Stimulated activated CD8-positive, alpha-beta memory T cell treated with anti-CD3 and anti-CD28 coated beads, Interleukin-7, amount 100 ng/mL, for 48 hours (primary cell): ENCODE data around the gene ATOSA.

Experiments used
- DNase-seq, 2 donors: peaks; one replicate each; pipeline ENCODE4 v3.0.0-alpha.2; 2020; ENCODE audit warnings: low read depth in 1 of 2; ENCODE audit errors: extremely low read depth in 1 of 2

Gene ATOSA

DNA sequence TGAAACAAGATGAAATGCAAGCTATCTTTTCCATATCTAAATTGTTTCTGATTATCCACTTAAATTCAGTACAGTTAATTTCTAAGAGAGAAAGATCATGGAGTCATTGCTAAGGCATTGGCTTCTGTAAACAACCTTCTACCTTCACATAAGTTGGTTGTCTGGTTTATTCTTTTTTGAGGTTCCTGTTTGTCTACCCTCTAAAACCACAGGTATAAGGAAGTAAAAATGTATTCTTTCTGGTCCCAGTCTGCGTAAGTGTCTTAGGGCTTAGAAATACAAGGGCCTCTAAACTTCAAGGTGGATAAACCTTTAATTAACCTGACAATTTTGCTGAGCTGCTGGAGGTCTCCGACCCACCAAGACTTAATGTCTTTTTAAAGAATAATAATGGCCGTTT, 3.6 kb upstream of the ATOSA start:
- DNase-seq, result no peak

DNA sequence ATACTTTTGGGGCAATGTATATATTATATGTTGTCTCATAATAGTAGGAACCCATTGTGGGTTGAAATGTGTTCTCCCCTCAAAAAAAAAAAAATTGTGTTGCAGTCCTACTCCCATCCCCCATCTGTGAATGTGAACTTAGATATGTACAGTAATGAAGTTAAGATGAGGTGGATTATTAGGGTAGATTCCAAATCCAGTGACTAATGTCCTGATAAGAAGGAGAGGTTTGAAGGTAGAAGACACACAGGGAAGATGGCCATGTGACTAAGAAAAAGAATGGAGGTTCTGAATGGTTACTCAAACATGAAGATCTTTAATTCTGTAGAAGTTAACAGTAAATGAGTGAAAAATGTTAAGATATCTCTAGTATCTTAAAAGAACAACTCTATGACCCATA, 3.0 kb upstream of the ATOSA start:
- no peak for DNase-seq

DNA sequence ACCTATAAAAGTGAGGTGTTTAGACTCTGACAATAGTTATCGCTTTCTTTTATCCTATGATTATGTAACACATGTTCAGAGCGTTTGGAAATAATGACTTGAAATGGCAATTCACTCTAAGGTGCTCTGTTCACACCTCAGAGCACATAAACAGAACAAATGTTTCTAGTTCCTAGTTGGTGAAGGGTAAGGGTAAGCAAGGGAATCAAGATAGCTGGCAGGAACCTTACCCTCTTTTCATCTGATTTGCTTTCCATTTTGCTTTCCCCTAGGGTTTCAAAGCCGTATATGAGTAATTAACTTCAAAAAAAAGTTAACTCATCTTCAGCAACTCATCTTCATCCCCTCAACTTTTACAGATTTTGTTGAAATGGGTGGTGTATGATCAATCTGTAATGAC, 2.3 kb upstream of the ATOSA start:
- DNase-seq, result no peak

DNA sequence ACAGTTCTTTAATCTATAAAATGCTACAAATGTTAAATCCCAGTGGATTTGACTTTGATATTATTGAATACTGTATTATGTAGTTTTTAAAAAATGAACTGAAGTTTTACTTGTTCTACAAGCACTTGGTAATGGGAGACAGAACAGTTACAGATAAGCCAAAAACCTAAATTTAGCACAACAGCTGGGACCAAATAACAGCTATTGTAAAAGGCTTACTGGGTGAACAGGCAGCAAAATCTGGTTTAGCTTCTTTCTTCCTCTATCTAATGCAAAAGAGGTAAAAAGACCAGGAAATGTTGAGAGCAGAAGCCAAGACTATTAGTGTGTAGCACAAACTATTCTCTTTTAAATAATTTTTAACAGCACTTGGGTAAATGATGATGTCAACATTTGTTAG, 1.6 kb upstream of the ATOSA start:
- DNase-seq, result no peak

DNA sequence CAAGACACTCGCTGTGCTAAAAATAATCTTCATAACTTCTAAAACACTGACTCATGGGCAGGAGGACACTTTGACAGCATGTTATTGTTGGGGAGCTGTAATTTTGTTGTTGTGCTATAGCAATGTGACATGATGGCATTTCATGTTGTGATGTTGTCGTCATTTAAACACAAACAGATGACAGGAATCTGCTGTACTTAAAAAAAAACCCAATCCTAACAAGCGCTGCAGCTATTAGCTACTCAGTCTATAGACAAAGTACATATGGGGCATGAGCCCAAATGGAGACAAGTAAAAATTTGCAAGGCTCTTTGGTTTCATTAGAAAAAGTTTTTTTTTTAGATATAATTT, 828 bp upstream of the ATOSA start:
- DNase-seq, result no peak

DNA sequence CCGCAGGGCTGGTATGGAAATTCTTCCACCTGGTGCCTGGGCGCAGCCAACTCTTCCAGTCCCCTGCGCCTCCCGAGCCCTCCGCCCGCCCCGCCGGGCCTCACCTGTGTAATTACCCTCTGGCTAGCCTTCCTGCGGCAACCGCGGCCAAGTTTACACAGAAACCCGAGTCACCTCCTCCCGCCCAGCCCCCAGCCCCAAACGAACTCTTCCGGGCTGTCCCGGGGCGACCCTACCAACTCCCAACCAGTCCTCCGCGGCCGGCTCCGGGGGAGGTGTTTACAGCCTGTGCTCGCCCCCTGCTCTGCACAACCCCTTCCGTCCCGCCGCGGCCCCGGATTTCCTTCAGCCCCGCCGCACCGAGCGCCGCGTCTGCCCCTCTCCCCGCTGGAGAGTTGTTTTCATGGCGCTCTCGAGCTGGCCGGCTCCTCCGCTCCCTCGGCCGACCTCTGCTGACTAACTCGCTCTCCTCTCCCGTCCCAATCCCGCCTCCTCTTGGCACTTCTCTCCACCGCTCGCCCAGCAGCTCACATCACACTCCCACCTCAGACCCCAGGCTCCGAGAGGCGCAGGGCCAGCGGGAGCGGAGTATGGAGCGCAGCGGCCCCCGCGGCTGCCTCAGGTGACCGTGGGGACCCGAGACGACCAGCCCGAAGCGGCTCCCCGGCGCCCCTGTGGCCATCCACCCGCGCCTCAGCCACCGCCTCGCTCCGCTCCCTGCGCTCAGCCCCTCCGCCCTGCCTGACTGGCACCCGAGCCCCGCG, 538 bp downstream of the ATOSA start:
- peak; percentile 20 to 25 for DNase-seq

DNA sequence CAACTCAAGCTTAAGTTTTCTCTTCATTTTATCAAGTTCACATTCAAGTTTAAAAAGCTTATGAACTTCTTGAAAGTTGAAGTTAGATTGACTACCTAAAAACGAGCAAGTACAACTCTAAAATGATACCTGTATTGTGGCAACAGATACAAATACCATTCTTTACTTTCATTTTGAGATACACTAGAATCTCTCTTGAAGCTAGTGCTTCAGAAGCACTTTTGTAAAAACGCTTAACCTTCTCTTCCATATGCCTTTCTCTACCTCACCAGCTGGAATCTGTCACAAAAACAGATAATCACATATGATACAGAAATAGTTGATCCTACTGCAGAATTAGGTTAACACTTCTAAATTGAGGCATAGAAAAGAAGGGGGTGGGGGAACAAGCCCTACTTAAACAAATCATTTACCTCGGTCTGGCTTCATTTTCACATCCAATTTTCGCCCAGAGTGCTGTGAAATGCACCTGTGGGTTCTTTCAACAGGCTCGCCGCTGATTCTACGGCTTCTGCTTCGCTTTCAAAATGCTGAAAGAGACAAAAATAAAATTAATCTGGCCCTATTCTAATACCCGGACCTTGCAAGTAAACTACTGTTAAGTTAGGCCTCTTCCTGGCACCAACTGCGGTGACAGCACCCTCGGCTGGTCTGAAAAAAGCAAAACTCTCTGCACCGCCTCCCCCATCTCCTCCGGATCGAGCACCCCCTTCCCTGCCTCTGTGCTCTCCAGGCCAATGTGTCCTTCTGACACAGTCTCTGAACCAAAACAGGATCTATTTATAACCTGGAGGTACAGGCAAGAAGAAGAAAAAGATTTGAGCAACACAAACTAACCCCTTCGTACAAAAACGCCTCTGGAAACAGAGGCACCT, 1.4 kb downstream of the ATOSA start:
- DNase-seq, result peak; percentile 19 to 49

DNA sequence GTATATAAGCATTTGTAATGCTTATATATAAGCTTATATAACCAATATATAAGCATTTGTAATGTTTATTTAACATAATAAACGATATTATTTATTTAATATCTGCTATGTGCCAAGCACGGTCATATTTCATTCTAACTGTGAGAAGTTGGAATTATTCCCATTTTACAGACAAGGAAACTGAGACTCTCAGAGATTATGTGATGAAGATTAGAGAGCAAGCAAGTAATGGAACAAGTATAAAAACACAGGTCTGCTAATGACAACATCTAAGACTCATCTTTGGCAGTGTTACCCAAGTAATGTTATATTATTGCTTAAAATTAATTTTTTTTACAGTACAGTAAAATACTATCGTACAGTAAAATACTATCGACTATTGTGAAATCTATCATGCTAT, 4.4 kb downstream of the ATOSA start:
- DNase-seq, result no peak

DNA sequence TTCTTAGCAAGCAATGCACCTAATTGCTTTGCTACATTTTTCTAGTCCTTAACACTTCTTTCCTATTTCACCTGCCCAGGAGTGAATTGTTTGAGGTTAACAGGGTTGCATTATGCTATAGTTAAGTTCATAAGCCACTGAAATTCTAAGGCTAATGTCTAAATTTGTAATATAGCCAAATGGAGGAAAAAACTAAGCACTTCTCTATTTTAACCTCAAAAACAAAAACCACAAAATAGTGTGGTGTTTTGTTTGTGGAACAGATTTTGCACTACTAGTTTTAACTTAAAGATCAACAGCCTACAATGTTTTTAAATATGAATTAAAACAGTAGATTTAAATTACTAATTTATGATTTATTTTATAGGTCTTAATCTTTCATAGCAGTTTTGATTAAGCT, 5.5 kb downstream of the ATOSA start:
- no peak for DNase-seq

DNA sequence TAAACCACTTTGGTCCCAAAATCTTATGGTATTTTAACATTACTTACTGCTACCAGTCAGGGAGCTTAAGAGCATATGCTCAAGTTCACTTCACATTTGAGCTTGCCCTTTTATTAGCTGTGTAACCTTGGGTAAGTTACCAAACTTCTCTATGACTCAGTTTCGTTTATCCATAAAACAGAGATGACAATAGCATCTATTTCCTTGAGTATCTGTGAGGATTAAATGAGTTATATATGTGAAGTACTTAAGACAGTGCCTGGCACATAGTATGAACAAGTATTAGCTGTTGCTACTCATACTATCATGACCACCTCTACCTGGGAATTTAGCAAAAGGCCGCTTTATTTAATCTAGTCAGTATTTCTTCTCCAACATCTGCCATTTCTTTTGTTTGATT, 5.9 kb downstream of the ATOSA start:
- DNase-seq, result no peak

DNA sequence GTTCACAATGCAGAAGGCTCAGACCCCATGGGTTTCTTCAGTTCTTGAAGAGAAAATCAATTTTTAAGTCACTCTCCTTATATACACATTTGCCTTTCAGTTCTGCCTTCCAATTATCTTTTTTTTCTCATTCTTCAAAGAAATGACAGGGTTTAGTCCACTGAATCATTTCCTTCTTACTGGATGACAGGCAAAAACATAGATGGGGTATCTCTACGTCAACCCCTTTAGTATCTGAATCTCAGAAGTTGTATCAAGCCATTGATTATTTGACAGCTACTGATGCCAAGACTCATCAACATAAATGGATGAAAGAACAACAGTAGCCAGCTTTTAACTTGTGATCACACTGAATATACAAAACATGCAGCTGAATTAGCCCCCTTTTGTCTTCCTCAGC, 6.5 kb downstream of the ATOSA start:
- no peak for DNase-seq

DNA sequence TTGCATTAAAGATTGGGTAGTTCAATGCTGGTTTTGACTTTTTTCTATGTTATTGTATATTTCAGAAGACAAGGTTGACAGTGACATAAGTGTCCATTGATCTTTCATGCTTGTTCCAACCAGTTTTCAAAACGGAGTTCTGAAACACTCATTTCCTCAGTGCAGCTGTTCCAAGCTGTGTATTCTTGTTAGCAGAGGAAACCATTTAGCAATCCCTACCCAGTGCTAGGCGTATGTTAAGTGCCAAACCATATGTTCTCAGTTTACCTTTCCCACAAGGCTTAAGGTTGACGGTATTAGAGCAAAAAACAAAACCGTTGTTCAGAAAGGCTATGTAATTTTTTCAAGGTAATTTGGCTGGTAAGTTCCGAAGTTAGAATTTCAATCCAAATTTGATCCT, 9.1 kb downstream of the ATOSA start:
- no peak for DNase-seq

DNA sequence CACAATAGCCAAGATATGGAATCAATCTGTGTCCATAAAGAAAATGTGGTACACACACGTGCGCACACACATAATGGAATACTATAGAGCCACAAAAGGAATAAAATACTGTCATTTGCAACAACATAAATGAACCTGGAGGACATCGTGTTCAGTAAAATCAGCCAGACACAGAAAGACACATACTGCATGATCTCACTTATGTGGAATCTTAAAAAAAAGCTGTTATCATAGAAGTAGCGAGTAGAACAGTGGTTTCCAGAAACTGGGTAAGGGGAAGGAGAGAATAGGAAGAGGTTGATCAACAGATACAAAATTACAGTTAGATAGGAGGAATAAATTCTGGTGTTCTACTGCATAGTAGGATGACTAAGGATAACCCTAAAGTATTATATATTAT, 11.1 kb downstream of the ATOSA start:
- no peak for DNase-seq

DNA sequence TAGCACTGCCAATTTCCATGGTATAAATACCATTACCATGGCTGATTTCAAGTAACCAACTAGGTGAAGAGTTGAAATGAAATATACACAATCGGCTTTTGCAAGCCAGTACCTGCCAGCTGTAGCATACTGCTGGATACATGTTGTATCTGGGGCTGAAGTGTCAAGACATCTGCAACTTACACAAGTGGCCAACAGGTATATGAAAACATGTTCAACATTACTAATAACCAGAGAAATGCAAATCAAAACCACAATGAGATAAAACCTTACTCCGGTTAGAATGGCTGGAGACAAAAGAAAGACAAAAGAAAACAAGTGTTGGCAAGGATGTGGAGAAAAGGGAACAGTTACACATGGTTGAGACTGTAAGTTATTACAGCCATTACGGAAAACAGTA, 11.6 kb downstream of the ATOSA start:
- DNase-seq, result no peak

DNA sequence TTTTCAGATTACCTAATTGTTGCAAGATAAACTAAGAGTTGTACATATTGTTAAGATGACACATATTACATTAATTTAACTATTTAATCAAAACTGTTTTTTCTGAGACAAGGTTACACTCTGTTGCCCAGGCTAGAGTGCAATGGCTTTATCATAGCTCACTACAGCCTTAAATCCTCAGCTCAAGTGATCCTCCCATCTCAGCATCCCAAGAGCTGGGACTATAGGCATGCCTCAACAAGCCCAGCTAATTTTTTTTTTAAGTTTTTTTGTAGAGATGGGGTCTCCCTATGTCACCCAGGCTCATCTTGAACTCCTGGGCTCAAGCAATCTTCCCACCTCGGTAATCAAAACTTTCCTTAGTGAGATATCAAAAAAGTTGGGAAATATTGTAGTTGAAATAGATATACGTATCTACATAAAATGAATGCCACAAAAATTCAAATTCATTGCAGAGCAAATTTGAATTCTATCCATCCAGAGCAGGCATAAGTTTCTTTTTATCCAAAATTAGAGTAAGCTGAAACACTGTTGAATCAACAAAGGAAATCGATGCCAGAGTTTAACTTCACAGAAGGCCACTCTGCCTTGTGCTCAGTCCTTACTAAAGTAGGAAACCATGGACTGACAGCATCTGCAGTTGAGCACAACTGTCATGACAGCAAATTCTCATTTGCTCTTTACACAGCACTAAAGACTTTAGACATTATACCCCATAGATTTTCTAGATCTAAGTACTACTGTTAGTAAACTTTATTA, 15.5 kb downstream of the ATOSA start:
- DNase-seq, result no peak

DNA sequence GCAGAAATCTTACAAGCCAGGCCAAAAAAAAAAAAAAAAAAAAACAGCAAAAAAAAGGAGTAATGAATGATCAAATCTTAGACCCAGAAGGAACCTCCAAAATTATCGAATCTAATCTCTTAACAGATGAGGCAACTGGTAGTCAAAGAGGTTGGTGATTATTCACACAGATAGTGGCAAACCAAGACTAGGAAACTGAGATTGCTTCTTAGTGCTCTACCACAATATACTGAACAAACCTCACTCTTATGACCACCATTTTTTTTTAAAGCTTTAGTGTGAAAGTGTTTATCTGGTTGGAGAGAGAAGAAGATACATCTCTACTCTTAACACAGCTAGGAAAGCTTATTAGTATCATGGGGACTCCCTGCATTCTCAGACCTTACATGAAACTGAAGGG, 17.3 kb downstream of the ATOSA start:
- DNase-seq, result no peak

DNA sequence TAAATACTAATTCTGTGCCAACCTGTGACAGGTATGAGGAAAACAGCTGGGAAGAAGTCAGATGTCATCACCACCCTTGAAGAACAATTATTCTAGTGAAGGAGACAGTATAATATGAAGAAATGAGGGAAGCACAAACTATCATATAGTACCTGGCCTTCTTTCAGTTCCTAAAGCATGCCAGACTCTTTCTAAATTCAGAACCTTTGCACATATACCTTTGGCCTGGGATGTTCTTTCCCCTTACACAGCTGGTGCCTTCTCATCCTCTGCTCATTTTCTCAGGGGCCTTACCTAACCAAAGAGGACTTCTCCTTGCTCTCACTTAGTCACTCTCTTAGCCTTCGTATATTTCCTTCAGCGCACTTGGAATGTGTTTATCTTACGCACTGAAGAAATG, 19.0 kb downstream of the ATOSA start:
- no peak for DNase-seq

DNA sequence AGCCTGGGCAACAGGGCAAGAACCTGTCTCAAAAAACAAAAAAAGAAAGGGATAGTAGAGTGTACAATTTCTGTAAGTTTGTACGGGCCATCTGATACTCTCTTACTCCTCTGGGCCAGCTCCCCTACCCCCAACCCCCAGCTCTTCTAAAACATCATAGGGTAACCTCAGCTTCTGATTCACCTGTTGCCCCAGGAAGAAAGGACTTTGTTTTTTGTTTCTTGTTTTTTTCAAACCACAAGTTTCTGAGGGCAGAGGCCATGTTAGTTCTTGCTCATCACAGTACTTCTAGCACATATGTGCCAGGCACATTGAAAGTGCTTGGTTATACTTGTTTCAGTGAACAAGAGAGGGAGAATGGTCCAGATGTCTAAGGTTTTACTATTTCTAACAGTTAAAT, 20.2 kb downstream of the ATOSA start:
- peak in 1 of 2 donors; percentile 31 for DNase-seq

DNA sequence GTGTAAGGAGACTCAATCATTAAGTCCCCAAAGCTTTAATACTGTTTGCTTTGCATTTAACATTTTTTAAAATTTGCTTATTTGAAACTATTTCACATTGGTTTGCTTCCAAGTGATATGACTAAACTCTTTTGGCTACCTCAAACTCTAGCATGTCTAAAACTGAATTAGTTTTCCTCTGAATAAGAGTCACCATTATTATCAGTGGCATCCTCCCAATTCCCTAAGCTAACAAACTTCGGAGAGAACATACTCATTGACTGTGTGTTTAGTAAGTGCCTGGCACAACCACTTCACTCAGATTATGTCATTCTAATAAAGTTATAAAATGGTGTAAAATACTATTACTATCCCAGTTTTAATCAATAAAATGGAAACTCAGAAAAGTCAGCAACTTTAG, 21.9 kb downstream of the ATOSA start:
- no peak for DNase-seq

DNA sequence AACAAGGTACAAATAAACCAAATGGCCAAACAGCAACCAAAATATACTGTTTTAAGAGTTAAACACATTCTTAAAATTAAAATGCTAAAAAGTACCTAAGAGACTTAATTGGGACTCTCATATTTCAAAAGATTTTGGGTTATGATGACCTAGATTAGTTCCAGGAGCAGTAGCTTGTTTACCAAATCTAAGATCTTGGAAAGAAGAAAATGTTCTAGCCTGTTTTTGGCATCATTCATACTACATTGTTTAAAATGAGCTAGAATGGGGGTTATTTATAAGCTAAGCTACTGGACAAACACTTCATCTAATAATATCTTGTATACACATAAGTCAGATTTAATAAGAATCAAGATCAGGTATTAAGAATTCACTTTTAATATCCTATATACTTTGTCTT, 22.8 kb downstream of the ATOSA start:
- DNase-seq, result no peak

DNA sequence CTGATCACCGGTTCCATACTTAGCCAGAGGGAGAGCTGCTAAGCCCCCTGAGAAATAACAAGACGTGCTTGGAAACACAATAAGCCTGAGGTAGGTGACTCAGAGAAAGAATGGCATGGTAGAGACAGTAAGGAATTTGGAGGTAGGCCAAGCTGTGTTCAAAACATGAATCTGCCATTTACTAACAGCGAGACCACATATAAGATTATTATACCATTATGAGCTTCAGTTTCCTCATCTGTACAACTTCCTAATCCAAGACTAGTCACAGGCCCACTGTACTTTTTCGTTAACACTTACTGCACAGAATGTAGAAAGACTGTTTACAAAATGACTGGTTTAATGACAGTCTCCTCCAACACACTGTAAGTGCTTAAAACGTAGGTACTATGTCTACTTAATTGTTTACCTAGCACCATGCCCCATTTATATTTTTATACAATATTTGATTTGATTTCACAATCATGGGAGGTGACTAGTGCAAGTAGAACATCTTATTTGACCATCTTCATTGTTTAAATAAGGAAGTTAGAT, 25.7 kb downstream of the ATOSA start:
- no peak for DNase-seq
